HepG2 (cell line): Measurements from ENCODE around the gene RMI2. TPM values are rescaled to one million over a fixed set of nuclear protein-coding genes. Genes with fewer than 3 reads are reported as not detected.

Experiments used
- BCL6 ChIP-seq: IDR thresholded peaks from 2 replicates; pipeline ENCODE4 v1.6.1; 2016; ENCODE audit warnings: missing genetic modification reagents, missing compliant biosample characterization
- FOXA3 ChIP-seq: IDR thresholded peaks from 2 replicates; pipeline ENCODE4 v1.6.1; 2016; ENCODE audit warnings: missing genetic modification reagents, missing compliant biosample characterization
- HCFC1 ChIP-seq: fragments of 150-350 bp; IDR thresholded peaks from 2 replicates; pipeline ENCODE4 v1.6.1; 2014; ENCODE audit warnings: low read depth, low read length
- MYNN ChIP-seq: sonication (generic); formaldehyde crosslinking; IDR thresholded peaks from 2 replicates; pipeline ENCODE4 v1.4.0; 2020; ENCODE audit warnings: mild to moderate bottlenecking, low read depth, missing genetic modification reagents
- NCOR1 ChIP-seq: fragments of 200-600 bp; sonication (generic); IDR thresholded peaks from 2 replicates; pipeline ENCODE4 v1.7.0; 2017; ENCODE audit warnings: antibody characterized with exemption, low read length, borderline replicate concordance
- PAF1 ChIP-seq: IDR thresholded peaks from 2 replicates; pipeline ENCODE4 v1.6.1; 2016; ENCODE audit warnings: missing genetic modification reagents, missing compliant biosample characterization
- TAF1 ChIP-seq: sonication (generic); formaldehyde crosslinking; IDR thresholded peaks from 2 replicates; pipeline ENCODE4 v1.4.0; 2020; ENCODE audit warnings: missing genetic modification reagents
- ZFX ChIP-seq: sonication (generic); formaldehyde crosslinking; IDR thresholded peaks from 2 replicates; pipeline ENCODE4 v1.4.0; 2020; ENCODE audit warnings: mild to moderate bottlenecking, low read depth, missing genetic modification reagents, moderate library complexity
- ZNF777 ChIP-seq: sonication (generic); formaldehyde crosslinking; IDR thresholded peaks from 2 replicates; pipeline ENCODE4 v1.4.0; 2020; ENCODE audit warnings: missing genetic modification reagents
- polyA plus RNA-seq, 8 experiments: library from polyadenylated mRNA; depleted of rRNA in 3 of 8; stranded (reverse) in 7 of 8; unstranded in 1 of 8; fragments of >200 nt; fragmentation: Illumina TruSeq in 4 of 8; extraction: Trizol in 4 of 8; gene quantifications; 2 replicates each; pipeline versions ENCODE4 v1.2.1 to v1.2.3, GENCODE V29; 2011 to 2016; ENCODE audit warnings: low read depth in 4 of 8, missing spikeins in 1 of 8, mixed read lengths in 1 of 8; ENCODE audit not compliant: insufficient read depth in 1 of 8
- total RNA-seq, 5 experiments: library from RNA; depleted of rRNA; stranded (reverse); fragments of >200 nt; fragmentation: Illumina TruSeq; extraction: Trizol; gene quantifications; 2 replicates each; pipeline ENCODE4 v1.2.3, GENCODE V29; 2016; ENCODE audit warnings: low read depth in 1 of 5
- TF ChIP-seq, protein P1 (sequence below): sonication (generic); formaldehyde crosslinking; IDR thresholded peaks from 2 replicates; pipeline ENCODE4 v1.5.0; 2020; ENCODE audit warnings: mild to moderate bottlenecking, missing genetic modification reagents, borderline replicate concordance
- TF ChIP-seq, protein P2 (sequence below): sonication (generic); formaldehyde crosslinking; IDR thresholded peaks from 2 replicates; pipeline ENCODE4 v1.9.0; 2021; ENCODE audit warnings: mild to moderate bottlenecking, missing genetic modification reagents
- TF ChIP-seq, protein P3 (sequence below): sonication (generic); IDR thresholded peaks from 2 replicates; pipeline ENCODE4 v1.6.1; 2016; ENCODE audit warnings: low read depth, borderline replicate concordance

RMI2 gene
- total and polyA plus RNA-seq, 2 of the 13 experiments (the other 11 are each of a cell fraction or from before 2014, with no cell fraction given): 24.5 to 55.7 TPM

DNA sequence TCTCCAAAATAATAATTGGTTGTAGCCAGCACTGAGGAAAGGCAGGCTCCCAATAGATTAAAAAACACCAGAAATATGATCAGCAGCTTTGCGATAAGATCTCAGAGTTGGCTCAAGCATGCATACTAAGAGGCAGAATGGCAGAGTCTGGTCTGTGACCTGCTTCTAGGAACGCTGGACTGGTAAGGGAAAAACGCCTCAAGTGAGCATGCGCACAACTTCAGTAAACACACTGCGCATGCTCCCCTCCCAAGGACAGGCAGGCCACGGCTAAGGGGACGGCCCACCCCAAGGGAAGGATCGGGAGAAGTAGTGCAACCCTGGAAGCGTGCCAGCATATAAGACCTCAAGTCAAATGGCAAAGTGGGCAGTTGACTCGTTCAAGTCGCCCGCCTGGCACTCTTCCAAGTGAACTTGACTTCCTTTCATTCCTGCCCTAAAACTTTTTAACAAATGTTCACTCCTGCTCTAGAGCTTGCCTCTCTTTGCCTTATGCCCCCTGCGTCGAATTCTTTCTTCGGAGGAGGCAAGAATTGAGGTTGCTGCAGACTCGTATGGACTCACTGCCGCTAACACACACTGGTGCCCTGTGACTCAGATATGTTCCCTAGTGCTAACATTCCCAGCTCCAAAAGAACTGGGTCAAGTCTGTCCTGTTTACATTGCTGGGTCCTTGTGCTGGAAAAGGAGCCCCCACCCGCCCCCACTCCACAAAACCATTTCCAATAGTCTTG, 41.7 kb upstream of the RMI2 start (continued):
- TF ChIP-seq, protein P1, sequence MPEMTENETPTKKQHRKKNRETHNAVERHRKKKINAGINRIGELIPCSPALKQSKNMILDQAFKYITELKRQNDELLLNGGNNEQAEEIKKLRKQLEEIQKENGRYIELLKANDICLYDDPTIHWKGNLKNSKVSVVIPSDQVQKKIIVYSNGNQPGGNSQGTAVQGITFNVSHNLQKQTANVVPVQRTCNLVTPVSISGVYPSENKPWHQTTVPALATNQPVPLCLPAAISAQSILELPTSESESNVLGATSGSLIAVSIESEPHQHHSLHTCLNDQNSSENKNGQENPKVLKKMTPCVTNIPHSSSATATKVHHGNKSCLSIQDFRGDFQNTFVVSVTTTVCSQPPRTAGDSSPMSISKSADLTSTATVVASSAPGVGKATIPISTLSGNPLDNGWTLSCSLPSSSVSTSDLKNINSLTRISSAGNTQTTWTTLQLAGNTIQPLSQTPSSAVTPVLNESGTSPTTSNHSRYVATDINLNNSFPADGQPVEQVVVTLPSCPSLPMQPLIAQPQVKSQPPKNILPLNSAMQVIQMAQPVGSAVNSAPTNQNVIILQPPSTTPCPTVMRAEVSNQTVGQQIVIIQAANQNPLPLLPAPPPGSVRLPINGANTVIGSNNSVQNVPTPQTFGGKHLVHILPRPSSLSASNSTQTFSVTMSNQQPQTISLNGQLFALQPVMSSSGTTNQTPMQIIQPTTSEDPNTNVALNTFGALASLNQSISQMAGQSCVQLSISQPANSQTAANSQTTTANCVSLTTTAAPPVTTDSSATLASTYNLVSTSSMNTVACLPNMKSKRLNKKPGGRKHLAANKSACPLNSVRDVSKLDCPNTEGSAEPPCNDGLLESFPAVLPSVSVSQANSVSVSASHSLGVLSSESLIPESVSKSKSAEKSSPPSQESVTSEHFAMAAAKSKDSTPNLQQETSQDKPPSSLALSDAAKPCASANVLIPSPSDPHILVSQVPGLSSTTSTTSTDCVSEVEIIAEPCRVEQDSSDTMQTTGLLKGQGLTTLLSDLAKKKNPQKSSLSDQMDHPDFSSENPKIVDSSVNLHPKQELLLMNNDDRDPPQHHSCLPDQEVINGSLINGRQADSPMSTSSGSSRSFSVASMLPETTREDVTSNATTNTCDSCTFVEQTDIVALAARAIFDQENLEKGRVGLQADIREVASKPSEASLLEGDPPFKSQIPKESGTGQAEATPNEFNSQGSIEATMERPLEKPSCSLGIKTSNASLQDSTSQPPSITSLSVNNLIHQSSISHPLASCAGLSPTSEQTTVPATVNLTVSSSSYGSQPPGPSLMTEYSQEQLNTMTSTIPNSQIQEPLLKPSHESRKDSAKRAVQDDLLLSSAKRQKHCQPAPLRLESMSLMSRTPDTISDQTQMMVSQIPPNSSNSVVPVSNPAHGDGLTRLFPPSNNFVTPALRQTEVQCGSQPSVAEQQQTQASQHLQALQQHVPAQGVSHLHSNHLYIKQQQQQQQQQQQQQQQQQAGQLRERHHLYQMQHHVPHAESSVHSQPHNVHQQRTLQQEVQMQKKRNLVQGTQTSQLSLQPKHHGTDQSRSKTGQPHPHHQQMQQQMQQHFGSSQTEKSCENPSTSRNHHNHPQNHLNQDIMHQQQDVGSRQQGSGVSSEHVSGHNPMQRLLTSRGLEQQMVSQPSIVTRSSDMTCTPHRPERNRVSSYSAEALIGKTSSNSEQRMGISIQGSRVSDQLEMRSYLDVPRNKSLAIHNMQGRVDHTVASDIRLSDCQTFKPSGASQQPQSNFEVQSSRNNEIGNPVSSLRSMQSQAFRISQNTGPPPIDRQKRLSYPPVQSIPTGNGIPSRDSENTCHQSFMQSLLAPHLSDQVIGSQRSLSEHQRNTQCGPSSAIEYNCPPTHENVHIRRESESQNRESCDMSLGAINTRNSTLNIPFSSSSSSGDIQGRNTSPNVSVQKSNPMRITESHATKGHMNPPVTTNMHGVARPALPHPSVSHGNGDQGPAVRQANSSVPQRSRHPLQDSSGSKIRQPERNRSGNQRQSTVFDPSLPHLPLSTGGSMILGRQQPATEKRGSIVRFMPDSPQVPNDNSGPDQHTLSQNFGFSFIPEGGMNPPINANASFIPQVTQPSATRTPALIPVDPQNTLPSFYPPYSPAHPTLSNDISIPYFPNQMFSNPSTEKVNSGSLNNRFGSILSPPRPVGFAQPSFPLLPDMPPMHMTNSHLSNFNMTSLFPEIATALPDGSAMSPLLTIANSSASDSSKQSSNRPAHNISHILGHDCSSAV: no peak
- TF ChIP-seq TAF1 (CRISPR knock-in tag) (0 out of 2 replicates have a peak, but pooled peaks have one; percentile 34), ZNF777 (CRISPR knock-in tag) (no peak), NCOR1 (no peak), BCL6 (CRISPR knock-in tag) (peak; percentile 42; the same call in 1 of the 2 replicates), MYNN (0 out of 2 replicates have a peak, but pooled peaks have one; percentile 30), FOXA3 (CRISPR knock-in tag) (0 out of 2 replicates have a peak, but pooled peaks have one; percentile 3), PAF1 (no peak), ZFX (CRISPR knock-in tag) (0 out of 2 replicates have a peak, but pooled peaks have one; percentile 18), HCFC1 (no peak)
- TF ChIP-seq, protein P2, sequence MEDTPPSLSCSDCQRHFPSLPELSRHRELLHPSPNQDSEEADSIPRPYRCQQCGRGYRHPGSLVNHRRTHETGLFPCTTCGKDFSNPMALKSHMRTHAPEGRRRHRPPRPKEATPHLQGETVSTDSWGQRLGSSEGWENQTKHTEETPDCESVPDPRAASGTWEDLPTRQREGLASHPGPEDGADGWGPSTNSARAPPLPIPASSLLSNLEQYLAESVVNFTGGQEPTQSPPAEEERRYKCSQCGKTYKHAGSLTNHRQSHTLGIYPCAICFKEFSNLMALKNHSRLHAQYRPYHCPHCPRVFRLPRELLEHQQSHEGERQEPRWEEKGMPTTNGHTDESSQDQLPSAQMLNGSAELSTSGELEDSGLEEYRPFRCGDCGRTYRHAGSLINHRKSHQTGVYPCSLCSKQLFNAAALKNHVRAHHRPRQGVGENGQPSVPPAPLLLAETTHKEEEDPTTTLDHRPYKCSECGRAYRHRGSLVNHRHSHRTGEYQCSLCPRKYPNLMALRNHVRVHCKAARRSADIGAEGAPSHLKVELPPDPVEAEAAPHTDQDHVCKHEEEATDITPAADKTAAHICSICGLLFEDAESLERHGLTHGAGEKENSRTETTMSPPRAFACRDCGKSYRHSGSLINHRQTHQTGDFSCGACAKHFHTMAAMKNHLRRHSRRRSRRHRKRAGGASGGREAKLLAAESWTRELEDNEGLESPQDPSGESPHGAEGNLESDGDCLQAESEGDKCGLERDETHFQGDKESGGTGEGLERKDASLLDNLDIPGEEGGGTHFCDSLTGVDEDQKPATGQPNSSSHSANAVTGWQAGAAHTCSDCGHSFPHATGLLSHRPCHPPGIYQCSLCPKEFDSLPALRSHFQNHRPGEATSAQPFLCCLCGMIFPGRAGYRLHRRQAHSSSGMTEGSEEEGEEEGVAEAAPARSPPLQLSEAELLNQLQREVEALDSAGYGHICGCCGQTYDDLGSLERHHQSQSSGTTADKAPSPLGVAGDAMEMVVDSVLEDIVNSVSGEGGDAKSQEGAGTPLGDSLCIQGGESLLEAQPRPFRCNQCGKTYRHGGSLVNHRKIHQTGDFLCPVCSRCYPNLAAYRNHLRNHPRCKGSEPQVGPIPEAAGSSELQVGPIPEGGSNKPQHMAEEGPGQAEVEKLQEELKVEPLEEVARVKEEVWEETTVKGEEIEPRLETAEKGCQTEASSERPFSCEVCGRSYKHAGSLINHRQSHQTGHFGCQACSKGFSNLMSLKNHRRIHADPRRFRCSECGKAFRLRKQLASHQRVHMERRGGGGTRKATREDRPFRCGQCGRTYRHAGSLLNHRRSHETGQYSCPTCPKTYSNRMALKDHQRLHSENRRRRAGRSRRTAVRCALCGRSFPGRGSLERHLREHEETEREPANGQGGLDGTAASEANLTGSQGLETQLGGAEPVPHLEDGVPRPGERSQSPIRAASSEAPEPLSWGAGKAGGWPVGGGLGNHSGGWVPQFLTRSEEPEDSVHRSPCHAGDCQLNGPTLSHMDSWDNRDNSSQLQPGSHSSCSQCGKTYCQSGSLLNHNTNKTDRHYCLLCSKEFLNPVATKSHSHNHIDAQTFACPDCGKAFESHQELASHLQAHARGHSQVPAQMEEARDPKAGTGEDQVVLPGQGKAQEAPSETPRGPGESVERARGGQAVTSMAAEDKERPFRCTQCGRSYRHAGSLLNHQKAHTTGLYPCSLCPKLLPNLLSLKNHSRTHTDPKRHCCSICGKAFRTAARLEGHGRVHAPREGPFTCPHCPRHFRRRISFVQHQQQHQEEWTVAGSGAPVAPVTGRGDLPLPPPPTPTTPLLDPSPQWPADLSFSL (CRISPR knock-in tag): 0 out of 2 replicates have a peak, but pooled peaks have one; percentile 28
- TF ChIP-seq, protein P3, sequence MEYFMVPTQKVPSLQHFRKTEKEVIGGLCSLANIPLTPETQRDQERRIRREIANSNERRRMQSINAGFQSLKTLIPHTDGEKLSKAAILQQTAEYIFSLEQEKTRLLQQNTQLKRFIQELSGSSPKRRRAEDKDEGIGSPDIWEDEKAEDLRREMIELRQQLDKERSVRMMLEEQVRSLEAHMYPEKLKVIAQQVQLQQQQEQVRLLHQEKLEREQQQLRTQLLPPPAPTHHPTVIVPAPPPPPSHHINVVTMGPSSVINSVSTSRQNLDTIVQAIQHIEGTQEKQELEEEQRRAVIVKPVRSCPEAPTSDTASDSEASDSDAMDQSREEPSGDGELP: no peak
